ENCODE data around the gene USP28.
"Not testable (repeated sequence)": the region's sequence is repeated elsewhere in the genome, so short reads cannot be mapped to it uniquely, and the experiment has no call there.

USP28 gene, protein sequence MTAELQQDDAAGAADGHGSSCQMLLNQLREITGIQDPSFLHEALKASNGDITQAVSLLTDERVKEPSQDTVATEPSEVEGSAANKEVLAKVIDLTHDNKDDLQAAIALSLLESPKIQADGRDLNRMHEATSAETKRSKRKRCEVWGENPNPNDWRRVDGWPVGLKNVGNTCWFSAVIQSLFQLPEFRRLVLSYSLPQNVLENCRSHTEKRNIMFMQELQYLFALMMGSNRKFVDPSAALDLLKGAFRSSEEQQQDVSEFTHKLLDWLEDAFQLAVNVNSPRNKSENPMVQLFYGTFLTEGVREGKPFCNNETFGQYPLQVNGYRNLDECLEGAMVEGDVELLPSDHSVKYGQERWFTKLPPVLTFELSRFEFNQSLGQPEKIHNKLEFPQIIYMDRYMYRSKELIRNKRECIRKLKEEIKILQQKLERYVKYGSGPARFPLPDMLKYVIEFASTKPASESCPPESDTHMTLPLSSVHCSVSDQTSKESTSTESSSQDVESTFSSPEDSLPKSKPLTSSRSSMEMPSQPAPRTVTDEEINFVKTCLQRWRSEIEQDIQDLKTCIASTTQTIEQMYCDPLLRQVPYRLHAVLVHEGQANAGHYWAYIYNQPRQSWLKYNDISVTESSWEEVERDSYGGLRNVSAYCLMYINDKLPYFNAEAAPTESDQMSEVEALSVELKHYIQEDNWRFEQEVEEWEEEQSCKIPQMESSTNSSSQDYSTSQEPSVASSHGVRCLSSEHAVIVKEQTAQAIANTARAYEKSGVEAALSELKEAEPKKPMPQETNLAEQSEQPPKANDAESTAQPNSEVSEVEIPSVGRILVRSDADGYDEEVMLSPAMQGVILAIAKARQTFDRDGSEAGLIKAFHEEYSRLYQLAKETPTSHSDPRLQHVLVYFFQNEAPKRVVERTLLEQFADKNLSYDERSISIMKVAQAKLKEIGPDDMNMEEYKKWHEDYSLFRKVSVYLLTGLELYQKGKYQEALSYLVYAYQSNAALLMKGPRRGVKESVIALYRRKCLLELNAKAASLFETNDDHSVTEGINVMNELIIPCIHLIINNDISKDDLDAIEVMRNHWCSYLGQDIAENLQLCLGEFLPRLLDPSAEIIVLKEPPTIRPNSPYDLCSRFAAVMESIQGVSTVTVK
- long read RNA-seq, transcript USP28-214 (22 exons, 3,431 nt) = major isoform, 11 of 120 reads
- long read RNA-seq, partial matches to known transcripts = 14 of 120 reads
- long read RNA-seq, other reads (novel, unspliced or antisense) = 93 of 120 reads

DNA sequence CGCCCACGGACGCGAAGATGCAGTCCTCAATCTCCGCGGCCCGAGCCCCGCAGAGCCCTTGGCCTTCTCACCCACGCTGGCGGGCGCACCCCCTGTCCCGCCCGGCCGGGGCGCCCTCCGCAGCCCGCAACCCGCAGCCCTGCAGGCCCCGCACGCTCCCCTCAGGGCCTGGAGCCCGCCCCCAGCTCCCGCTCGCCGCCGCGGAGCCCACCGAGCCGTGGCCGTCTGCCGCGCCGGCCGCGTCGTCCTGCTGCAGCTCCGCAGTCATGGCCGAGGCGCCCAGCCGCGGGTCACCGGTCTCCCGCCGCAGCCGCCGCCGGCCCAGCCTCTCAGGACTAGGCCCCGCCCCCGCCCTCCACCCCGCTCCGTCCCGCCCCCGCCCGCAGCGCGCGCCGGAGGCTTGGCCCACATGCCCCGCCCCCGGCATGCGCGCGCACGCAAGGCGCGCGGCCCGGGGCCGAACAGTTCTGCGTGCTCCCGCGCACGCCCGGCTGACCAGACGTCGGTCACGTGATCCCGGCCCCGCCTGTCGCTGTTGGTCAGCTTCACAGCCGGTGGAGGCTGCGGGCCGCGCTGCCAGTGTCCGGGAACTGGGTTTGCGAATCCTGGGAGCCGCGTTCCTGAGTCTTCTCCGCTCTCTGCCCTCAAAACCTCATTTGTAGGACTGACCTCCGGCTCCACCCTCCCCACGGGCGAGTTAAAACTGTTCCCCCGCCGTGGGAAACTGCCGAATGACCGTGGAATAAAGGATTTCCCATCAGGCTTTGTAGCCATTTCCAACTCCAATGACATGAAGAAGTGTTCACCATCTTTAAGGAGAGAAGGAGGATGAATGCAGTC is at the start of gene USP28:
USP28 (minus strand) TSS at position 339 of the 840 bp plus-strand sequence; CDS start at position 268, 71 bp downstream.
- no peaks in the 10 kb centered on the region for H3K27me3 ChIP-seq (ENCODE audit: insufficient read depth, poor library complexity, severe bottlenecking)
- H3K4me3 ChIP-seq (replicated peaks; ENCODE audit: insufficient read depth, low read length) = peak within 1 kb of the TSS; percentile 66
- TF ChIP-seq POLR2AphosphoS5 (IDR thresholded peaks at IDR 0.05; ENCODE audit: low read depth) (peak; percentile 96), GABPA (IDR thresholded peaks at IDR 0.05; ENCODE audit: low read depth) (no peak), CTCF (IDR thresholded peaks at IDR 0.05; ENCODE audit: insufficient read depth, low read length) (no peak), SPI1 (IDR thresholded peaks at IDR 0.05; ENCODE audit: borderline replicate concordance, low read depth) (no peak)
- TF ChIP-seq, protein P1, sequence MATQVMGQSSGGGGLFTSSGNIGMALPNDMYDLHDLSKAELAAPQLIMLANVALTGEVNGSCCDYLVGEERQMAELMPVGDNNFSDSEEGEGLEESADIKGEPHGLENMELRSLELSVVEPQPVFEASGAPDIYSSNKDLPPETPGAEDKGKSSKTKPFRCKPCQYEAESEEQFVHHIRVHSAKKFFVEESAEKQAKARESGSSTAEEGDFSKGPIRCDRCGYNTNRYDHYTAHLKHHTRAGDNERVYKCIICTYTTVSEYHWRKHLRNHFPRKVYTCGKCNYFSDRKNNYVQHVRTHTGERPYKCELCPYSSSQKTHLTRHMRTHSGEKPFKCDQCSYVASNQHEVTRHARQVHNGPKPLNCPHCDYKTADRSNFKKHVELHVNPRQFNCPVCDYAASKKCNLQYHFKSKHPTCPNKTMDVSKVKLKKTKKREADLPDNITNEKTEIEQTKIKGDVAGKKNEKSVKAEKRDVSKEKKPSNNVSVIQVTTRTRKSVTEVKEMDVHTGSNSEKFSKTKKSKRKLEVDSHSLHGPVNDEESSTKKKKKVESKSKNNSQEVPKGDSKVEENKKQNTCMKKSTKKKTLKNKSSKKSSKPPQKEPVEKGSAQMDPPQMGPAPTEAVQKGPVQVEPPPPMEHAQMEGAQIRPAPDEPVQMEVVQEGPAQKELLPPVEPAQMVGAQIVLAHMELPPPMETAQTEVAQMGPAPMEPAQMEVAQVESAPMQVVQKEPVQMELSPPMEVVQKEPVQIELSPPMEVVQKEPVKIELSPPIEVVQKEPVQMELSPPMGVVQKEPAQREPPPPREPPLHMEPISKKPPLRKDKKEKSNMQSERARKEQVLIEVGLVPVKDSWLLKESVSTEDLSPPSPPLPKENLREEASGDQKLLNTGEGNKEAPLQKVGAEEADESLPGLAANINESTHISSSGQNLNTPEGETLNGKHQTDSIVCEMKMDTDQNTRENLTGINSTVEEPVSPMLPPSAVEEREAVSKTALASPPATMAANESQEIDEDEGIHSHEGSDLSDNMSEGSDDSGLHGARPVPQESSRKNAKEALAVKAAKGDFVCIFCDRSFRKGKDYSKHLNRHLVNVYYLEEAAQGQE (IDR thresholded peaks at IDR 0.05; ENCODE audit: insufficient replicate concordance, low read depth) = peak; percentile 56
- DNase-seq (ENCODE audit: low read depth in 1 of 2, low spot score in 1 of 2) = peak; percentile 90 to 95
- peak within 1 kb of the TSS; percentile 93 for H3K27ac ChIP-seq (replicated peaks)

DNA sequence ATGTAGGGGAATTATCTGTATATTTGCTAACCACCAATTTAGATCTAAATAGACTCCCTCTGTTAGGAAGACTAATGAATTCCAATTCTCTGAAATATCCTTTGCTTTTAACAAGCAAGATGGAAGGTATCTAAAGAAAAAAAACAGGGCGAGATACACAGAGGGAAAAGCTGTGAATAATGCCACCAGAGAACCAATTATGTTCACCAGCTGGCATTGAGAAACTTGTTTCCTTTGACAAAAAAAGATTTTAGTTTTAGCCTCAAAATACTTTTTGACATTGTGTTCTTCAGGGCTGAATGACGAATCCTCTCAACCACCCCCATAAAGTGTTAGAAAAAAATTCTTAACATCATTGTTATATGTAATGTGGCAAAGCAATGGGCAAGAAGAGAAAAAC is 48.2 kb upstream of the USP28 start:
- Histone ChIP-seq H3K27ac (replicated peaks) (no peak overlapping the region), H3K4me3 (replicated peaks; ENCODE audit: insufficient read depth, low read length) (no peak overlapping the region), H3K27me3 (ENCODE audit: insufficient read depth, poor library complexity, severe bottlenecking) (no peaks in the 10 kb centered on the region)
- TF ChIP-seq POLR2AphosphoS5 (IDR thresholded peaks at IDR 0.05; ENCODE audit: low read depth) (no peak), GABPA (IDR thresholded peaks at IDR 0.05; ENCODE audit: low read depth) (no peak), CTCF (IDR thresholded peaks at IDR 0.05; ENCODE audit: insufficient read depth, low read length) (no peak), SPI1 (IDR thresholded peaks at IDR 0.05; ENCODE audit: borderline replicate concordance, low read depth) (no peak)
- TF ChIP-seq, protein P1 (IDR thresholded peaks at IDR 0.05; ENCODE audit: insufficient replicate concordance, low read depth) = no peak
- DNase-seq (ENCODE audit: low read depth in 1 of 2, low spot score in 1 of 2) = no peak

GRCh38 chr11:113911491-113911890 is 36.1 kb upstream of the USP28 start:
- not testable (repeated sequence) for H3K27me3 ChIP-seq (ENCODE audit: insufficient read depth, poor library complexity, severe bottlenecking); H3K27ac ChIP-seq (replicated peaks)

More at GRCh38 chr11:113911491-113911890, 36.1 kb upstream of the USP28 start:
- not testable (repeated sequence) for DNase-seq (ENCODE audit: low read depth in 1 of 2, low spot score in 1 of 2); H3K4me3 ChIP-seq (replicated peaks; ENCODE audit: insufficient read depth, low read length)

All from HL-60 (cell line).